Neural crest cell (in vitro differentiated cells): Measurements from ENCODE around the gene LARP1B. TPM values are rescaled to one million over a fixed set of nuclear protein-coding genes. Genes with fewer than 3 reads are reported as not detected.

Source experiments
- DNase-seq: peaks from one replicate; pipeline ENCODE4 v3.0.0; 2021; ENCODE audit warnings: low read depth, mixed read lengths, low spot score
- H3K27ac Mint-ChIP-seq: one replicate; pipeline ENCODE4 v1.8.0; 2021; ENCODE audit warnings: mild to moderate bottlenecking, mixed read lengths; ENCODE audit not compliant: unreplicated experiment
- H3K27me3 Mint-ChIP-seq: 2 replicates; pipeline ENCODE4 v1.8.0; 2021; ENCODE audit warnings: low read depth, mild to moderate bottlenecking, mixed read lengths
- H3K36me3 Mint-ChIP-seq: 2 replicates; pipeline ENCODE4 v1.8.0; 2021; ENCODE audit warnings: low read depth, mild to moderate bottlenecking, mixed read lengths
- H3K4me1 Mint-ChIP-seq: 2 replicates; pipeline ENCODE4 v1.8.0; 2021; ENCODE audit warnings: mixed read lengths
- H3K4me3 Mint-ChIP-seq: one replicate; pipeline ENCODE4 v1.8.0; 2021; ENCODE audit warnings: mild to moderate bottlenecking, mixed read lengths
- H3K9me3 Mint-ChIP-seq: 2 replicates; pipeline ENCODE4 v1.8.0; 2021; ENCODE audit warnings: mixed read lengths
- CTCF ChIP-seq: fragments of 200-600 bp; sonication (generic); conservative IDR thresholded peaks from 2 replicates; pipeline ENCODE4 v1.5.0; 2021; ENCODE audit warnings: antibody characterized with exemption, mild to moderate bottlenecking
- total RNA-seq: library from RNA; stranded (reverse); gene quantifications from 2 replicates; pipeline ENCODE4 v1.2.1, GENCODE V29; 2021

LARP1B gene
- total RNA-seq, 1 donor from 2014 or later, result 15.6 TPM

DNA sequence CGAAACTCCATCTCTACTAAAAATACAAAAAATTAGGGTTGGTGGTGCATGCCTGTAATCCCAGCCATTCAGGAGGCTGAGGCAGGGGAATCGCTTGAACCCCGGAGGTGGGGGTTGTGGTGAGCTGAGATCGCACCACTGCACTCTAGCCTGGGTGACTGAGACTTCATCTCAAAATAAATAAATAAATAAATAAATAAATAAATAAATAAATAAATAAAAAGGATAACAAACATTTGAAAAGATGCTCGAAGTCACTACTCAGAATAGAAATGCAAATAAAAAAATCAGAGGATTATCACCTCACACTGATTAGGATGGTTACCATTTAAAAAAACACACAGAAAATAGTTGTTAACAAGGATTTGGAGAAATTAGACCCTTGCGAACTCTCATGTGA lies 73.8 kb downstream of the LARP1B start:
- TF ChIP-seq CTCF, result no peak
- peaks cover 22% of the 10 kb centered on the region for H3K36me3 Mint-ChIP-seq
- no peaks in the 10 kb centered on the region for H3K4me1 Mint-ChIP-seq
- no peaks in the 10 kb centered on the region for H3K27me3 Mint-ChIP-seq
- no peak overlapping the region for H3K27ac Mint-ChIP-seq
- peaks cover 7% of the 10 kb centered on the region for H3K9me3 Mint-ChIP-seq
- no peak for DNase-seq
- no peak overlapping the region for H3K4me3 Mint-ChIP-seq

DNA sequence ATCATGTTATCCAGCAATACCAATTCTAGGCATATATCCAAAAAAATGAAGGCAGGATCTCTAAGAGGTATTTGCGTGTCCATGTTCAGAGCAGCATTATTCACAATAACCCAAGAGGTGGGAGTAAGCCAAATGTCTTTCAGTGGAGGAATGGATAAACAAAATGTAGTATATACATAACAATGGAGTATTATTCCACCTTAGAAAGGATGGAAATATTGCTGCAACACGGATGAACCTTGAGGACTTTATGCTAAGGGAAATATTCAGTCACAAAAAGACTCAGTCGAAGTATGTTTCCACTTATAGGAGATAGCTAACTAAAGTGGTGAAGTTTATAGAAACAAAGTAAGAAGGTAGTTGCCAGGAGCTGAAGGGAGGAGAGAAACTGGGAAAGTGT lies 74.3 kb downstream of the LARP1B start:
- no peak overlapping the region for H3K27ac Mint-ChIP-seq
- peaks cover 25% of the 10 kb centered on the region for H3K36me3 Mint-ChIP-seq

GRCh38 chr4:128141866-128142265 lies 80.8 kb downstream of the LARP1B start:
- H3K27ac Mint-ChIP-seq, result no peak overlapping the region
- H3K4me1 Mint-ChIP-seq, result no peaks in the 10 kb centered on the region
- H3K36me3 Mint-ChIP-seq, result peaks cover 45% of the 10 kb centered on the region
- H3K27me3 Mint-ChIP-seq, result no peaks in the 10 kb centered on the region
- H3K4me3 Mint-ChIP-seq, result no peak overlapping the region
- DNase-seq, result no peak
- peaks cover 21% of the 10 kb centered on the region for H3K9me3 Mint-ChIP-seq
- TF ChIP-seq CTCF, result no peak

More for the DNA sequence above, 74.3 kb downstream of the LARP1B start:
- no peaks in the 10 kb centered on the region for H3K4me1 Mint-ChIP-seq
- no peak for DNase-seq
- H3K27me3 Mint-ChIP-seq, result no peaks in the 10 kb centered on the region
- no peak overlapping the region for H3K4me3 Mint-ChIP-seq
- no peak for TF ChIP-seq CTCF
- peaks cover 7% of the 10 kb centered on the region for H3K9me3 Mint-ChIP-seq

- H3K4me3 Mint-ChIP-seq, result no peak overlapping the region
- H3K4me1 Mint-ChIP-seq, result no peaks in the 10 kb centered on the region
- no peaks in the 10 kb centered on the region for H3K27me3 Mint-ChIP-seq
- H3K36me3 Mint-ChIP-seq, result peaks cover 42% of the 10 kb centered on the region
- H3K27ac Mint-ChIP-seq, result no peak overlapping the region
- DNase-seq, result no peak
- no peak for TF ChIP-seq CTCF
- peaks cover 21% of the 10 kb centered on the region for H3K9me3 Mint-ChIP-seq
Observed at GRCh38 chr4:128145727-128146126, 84.6 kb downstream of the LARP1B start.

DNA sequence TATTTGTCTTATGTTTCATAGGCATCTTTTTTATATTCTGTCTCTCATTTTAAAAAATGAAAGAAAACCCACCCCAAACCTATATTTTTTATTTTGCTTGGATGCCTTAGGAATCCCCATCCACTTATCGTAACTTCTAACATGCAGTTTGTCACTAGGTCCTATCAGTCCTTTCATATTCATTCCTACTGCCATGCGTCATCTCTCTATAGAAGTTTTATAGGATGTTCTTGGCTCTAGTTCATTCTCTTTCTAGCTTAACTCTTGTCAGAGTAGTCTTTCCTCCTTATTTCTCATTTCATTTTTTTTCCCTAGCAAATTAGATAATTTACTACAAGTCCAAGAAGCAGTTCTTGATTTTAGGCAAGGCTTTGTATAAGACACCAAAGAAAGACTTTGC lies 92.7 kb downstream of the LARP1B start:
- H3K27me3 Mint-ChIP-seq, result no peaks in the 10 kb centered on the region
- H3K9me3 Mint-ChIP-seq, result peaks cover 8% of the 10 kb centered on the region
- no peaks in the 10 kb centered on the region for H3K4me1 Mint-ChIP-seq
- no peak for TF ChIP-seq CTCF
- no peak overlapping the region for H3K27ac Mint-ChIP-seq
- peaks cover 29% of the 10 kb centered on the region for H3K36me3 Mint-ChIP-seq
- H3K4me3 Mint-ChIP-seq, result no peak overlapping the region
- no peak for DNase-seq
